Naive thymus-derived CD8-positive, alpha-beta T cell (primary cell): Measurements from ENCODE around the gene KIAA0930. TPM values are rescaled to one million over a fixed set of nuclear protein-coding genes. Genes with fewer than 3 reads are reported as not detected.

ENCODE experiments used
- ATAC-seq, 2 donors: fragments of 150-1000 bp; cut with Tn5 transposase in 1 of 2; sonication (Bioruptor Pico), chemical (Tn5 transposase) in 1 of 2; 1 replicate in 1 of 2; 2 replicates in 1 of 2; pipeline ENCODE4 v1.10.0; 2021; ENCODE audit warnings: mild to moderate bottlenecking in 2 of 2, moderate library complexity in 2 of 2
- POLR2A ChIA-PET: fragments of 350-600 bp; sonication (Branson Sonifier 250); formaldehyde crosslinking; loops from one replicate; lab custom pipeline; 2021; ENCODE audit warnings: antibody characterized with exemption; lab: Charles Lee
- DNase-seq, 10 donors: peaks; one replicate each; pipeline versions ENCODE4 v3.0.0 to v3.0.0-alpha.2; 2020 to 2022
- H3K27ac Mint-ChIP-seq, 10 donors: one replicate each; pipeline ENCODE4 v1.8.0; 2020 to 2022; ENCODE audit warnings: mild to moderate bottlenecking in 10 of 10, mixed read lengths in 10 of 10, moderate library complexity in 4 of 10, inconsistent platforms in 1 of 10
- H3K27me3 Mint-ChIP-seq, 5 donors: one replicate each; pipeline ENCODE4 v1.8.0; 2021 to 2022; ENCODE audit warnings: mixed read lengths in 5 of 5
- H3K36me3 Mint-ChIP-seq, 3 donors: one replicate each; pipeline ENCODE4 v1.8.0; 2020 to 2022; ENCODE audit warnings: mixed read lengths in 3 of 3, mild to moderate bottlenecking in 2 of 3, inconsistent platforms in 1 of 3
- H3K4me1 Mint-ChIP-seq, 4 donors: one replicate each; pipeline ENCODE4 v1.8.0; 2021 to 2022; ENCODE audit warnings: mixed read lengths in 4 of 4
- H3K4me3 Mint-ChIP-seq, 10 donors: one replicate each; pipeline ENCODE4 v1.8.0; 2020 to 2022; ENCODE audit warnings: mild to moderate bottlenecking in 10 of 10, mixed read lengths in 10 of 10, moderate library complexity in 6 of 10, inconsistent platforms in 1 of 10
- H3K9me3 Mint-ChIP-seq, 9 donors: one replicate each; pipeline ENCODE4 v1.8.0; 2020 to 2022; ENCODE audit warnings: mixed read lengths in 9 of 9, mild to moderate bottlenecking in 3 of 9, inconsistent platforms in 1 of 9, moderate library complexity in 1 of 9
- polyA plus RNA-seq, 3 donors: library from polyadenylated mRNA; unstranded; fragments of 300-500 nt; fragmentation: Illumina TruSeq; gene quantifications; one replicate each; pipeline ENCODE4 v1.2.3, GENCODE V29; 2021
- total RNA-seq, 8 experiments: library from RNA in 2 of 8; stranded (reverse) in 2 of 8; gene quantifications; one replicate each; pipeline ENCODE4 v1.2.3 and lab custom pipeline; 2021 to 2026

KIAA0930 gene
- total and polyA plus RNA-seq, 5 experiments from 2014 or later: 0.87 to 29.1 (median 2.9) TPM

GRCh38 chr22:45242778-45243191, 2.1 kb upstream of the KIAA0930 start:
- no peaks in the 10 kb centered on the region for H3K27me3 Mint-ChIP-seq
- ATAC-seq (no peak), DNase-seq (no peak)
- no peaks in the 10 kb centered on the region for H3K9me3 Mint-ChIP-seq
- POLR2A ChIA-PET: interaction anchor here (0.6 to 2.2 kb wide), 2 partner anchors 68 to 79 kb away, joined by 3 to 7 read pairs; partner anchors contain the start of gene NUP50
- H3K27ac Mint-ChIP-seq: peak overlapping the region in 7 of 10 donors; percentile 40 to 95 (median 91)
- peaks cover 16 to 68% (median 48%) of the 10 kb centered on the region in 4 donors for H3K4me1 Mint-ChIP-seq
- H3K4me3 Mint-ChIP-seq: peak overlapping the region in 4 of 10 donors; percentile 39 to 90 (median 46)
- H3K36me3 Mint-ChIP-seq: peaks cover 0 to 5% (median 0%) of the 10 kb centered on the region in 3 donors

- ATAC-seq (peak; percentile 40 to 58), DNase-seq (peak in 8 of 10 donors; percentile 12 to 69 (median 36))
- Mint-ChIP-seq H3K27me3 (no peaks in the 10 kb centered on the region), H3K4me1 (peaks cover 19 to 73% (median 52%) of the 10 kb centered on the region in 4 donors), H3K4me3 (peak overlapping the region; percentile 86 to 98 (median 92)), H3K36me3 (peaks cover 0 to 9% (median 4%) of the 10 kb centered on the region in 3 donors), H3K27ac (peak overlapping the region; percentile 75 to 97 (median 90)), H3K9me3 (no peaks in the 10 kb centered on the region)
- POLR2A ChIA-PET: no interaction called here
Measured at GRCh38 chr22:45240104-45240809, 437 bp downstream of the KIAA0930 start.

- ATAC-seq (no peak), DNase-seq (no peak)
- no peaks in the 10 kb centered on the region for H3K9me3 Mint-ChIP-seq
- peaks cover 19 to 73% (median 53%) of the 10 kb centered on the region in 4 donors for H3K4me1 Mint-ChIP-seq
- H3K27me3 Mint-ChIP-seq: no peaks in the 10 kb centered on the region
- H3K4me3 Mint-ChIP-seq: peak overlapping the region; percentile 86 to 98 (median 92)
- peaks cover 0 to 9% (median 4%) of the 10 kb centered on the region in 3 donors for H3K36me3 Mint-ChIP-seq
- POLR2A ChIA-PET: interaction anchor here (0.6 kb wide), 1 partner anchor 75 kb away, joined by 3 read pairs; no protein-coding TSS in a partner anchor
- peak overlapping the region in 8 of 10 donors; percentile 27 to 97 (median 90) for H3K27ac Mint-ChIP-seq
Measured at GRCh38 chr22:45239681-45240051, 1.0 kb downstream of the KIAA0930 start.

GRCh38 chr22:45238957-45239680, 1.6 kb downstream of the KIAA0930 start:
- H3K36me3 Mint-ChIP-seq: peaks cover 0 to 9% (median 4%) of the 10 kb centered on the region in 3 donors
- H3K27ac Mint-ChIP-seq: peak overlapping the region in 8 of 10 donors; percentile 24 to 97 (median 82)
- no peaks in the 10 kb centered on the region for H3K27me3 Mint-ChIP-seq
- peaks cover 21 to 78% (median 56%) of the 10 kb centered on the region in 4 donors for H3K4me1 Mint-ChIP-seq
- DNase-seq (no peak), ATAC-seq (no peak)
- no peaks in the 10 kb centered on the region for H3K9me3 Mint-ChIP-seq
- POLR2A ChIA-PET: interaction anchor here (0.6 kb wide), 1 partner anchor 74 kb away, joined by 3 read pairs; no protein-coding TSS in a partner anchor
- H3K4me3 Mint-ChIP-seq: peak overlapping the region; percentile 86 to 98 (median 92)

GRCh38 chr22:45238076-45238956, 2.4 kb downstream of the KIAA0930 start:
- ATAC-seq (no peak), DNase-seq (no peak)
- peaks cover 0 to 9% (median 4%) of the 10 kb centered on the region in 3 donors for H3K36me3 Mint-ChIP-seq
- peaks cover 21 to 84% (median 60%) of the 10 kb centered on the region in 4 donors for H3K4me1 Mint-ChIP-seq
- H3K4me3 Mint-ChIP-seq: peak overlapping the region; percentile 33 to 94 (median 73)
- H3K27ac Mint-ChIP-seq: peak overlapping the region in 7 of 10 donors; percentile 24 to 75 (median 52)
- POLR2A ChIA-PET: no interaction called here
- no peaks in the 10 kb centered on the region for H3K27me3 Mint-ChIP-seq
- no peaks in the 10 kb centered on the region for H3K9me3 Mint-ChIP-seq

- DNase-seq: no peak
- peak overlapping the region in 4 of 10 donors; percentile 4 to 39 (median 22) for H3K4me3 Mint-ChIP-seq
- ATAC-seq: no peak
Measured at GRCh38 chr22:45237065-45237990, 3.4 kb downstream of the KIAA0930 start.

GRCh38 chr22:45235851-45236342, 4.8 kb downstream of the KIAA0930 start:
- Mint-ChIP-seq H3K27ac (peak overlapping the region in 5 of 10 donors; percentile 15 to 87 (median 78)), H3K4me3 (peak overlapping the region in 8 of 10 donors; percentile 5 to 72 (median 60)), H3K36me3 (peaks cover 0 to 11% (median 4%) of the 10 kb centered on the region in 3 donors), H3K9me3 (no peaks in the 10 kb centered on the region), H3K27me3 (no peaks in the 10 kb centered on the region), H3K4me1 (peaks cover 19 to 82% (median 61%) of the 10 kb centered on the region in 4 donors)
- POLR2A ChIA-PET: interaction anchor here (1.3 kb wide), 1 partner anchor 72 kb away, joined by 4 read pairs; the partner anchor contains the start of gene NUP50
- ATAC-seq (no peak), DNase-seq (no peak)

More at GRCh38 chr22:45237065-45237990, 3.4 kb downstream of the KIAA0930 start:
- POLR2A ChIA-PET: interaction anchor here (1.3 kb wide), 1 partner anchor 74 kb away, joined by 4 read pairs; the partner anchor contains the start of gene NUP50
- H3K4me1 Mint-ChIP-seq: peaks cover 23 to 84% (median 66%) of the 10 kb centered on the region in 4 donors
- peaks cover 0 to 11% (median 4%) of the 10 kb centered on the region in 3 donors for H3K36me3 Mint-ChIP-seq
- H3K27ac Mint-ChIP-seq: peak overlapping the region in 2 of 10 donors; percentile 26 to 43
- no peaks in the 10 kb centered on the region for H3K27me3 Mint-ChIP-seq
- H3K9me3 Mint-ChIP-seq: no peaks in the 10 kb centered on the region

- POLR2A ChIA-PET: interaction anchor here (1.1 kb wide), 1 partner anchor 71 kb away, joined by 3 read pairs; the partner anchor contains the start of gene NUP50
- peaks cover 19 to 82% (median 59%) of the 10 kb centered on the region in 4 donors for H3K4me1 Mint-ChIP-seq
Measured at GRCh38 chr22:45235101-45235777, 5.5 kb downstream of the KIAA0930 start.

GRCh38 chr22:45233827-45234226, 6.9 kb downstream of the KIAA0930 start:
- H3K36me3 Mint-ChIP-seq: peaks cover 0 to 11% (median 4%) of the 10 kb centered on the region in 3 donors
- no peaks in the 10 kb centered on the region for H3K27me3 Mint-ChIP-seq
- H3K27ac Mint-ChIP-seq: peak overlapping the region in 2 of 10 donors; percentile 55 to 59
- H3K4me1 Mint-ChIP-seq: peaks cover 16 to 79% (median 48%) of the 10 kb centered on the region in 4 donors
- H3K4me3 Mint-ChIP-seq: peak overlapping the region in 1 of 10 donors; percentile 41
- H3K9me3 Mint-ChIP-seq: no peaks in the 10 kb centered on the region
- DNase-seq (no peak), ATAC-seq (no peak)
- POLR2A ChIA-PET: interaction anchor here (0.6 kb wide), 1 partner anchor 750 kb away, joined by 3 read pairs; no protein-coding TSS in a partner anchor

More at GRCh38 chr22:45235101-45235777, 5.5 kb downstream of the KIAA0930 start:
- H3K36me3 Mint-ChIP-seq: peaks cover 0 to 11% (median 4%) of the 10 kb centered on the region in 3 donors
- peak overlapping the region in 7 of 10 donors; percentile 15 to 87 (median 73) for H3K27ac Mint-ChIP-seq
- no peaks in the 10 kb centered on the region for H3K9me3 Mint-ChIP-seq
- no peaks in the 10 kb centered on the region for H3K27me3 Mint-ChIP-seq
- H3K4me3 Mint-ChIP-seq: peak overlapping the region in 9 of 10 donors; percentile 6 to 72 (median 56)
- ATAC-seq (peak; percentile 68 to 73), DNase-seq (peak in 4 of 10 donors; percentile 10 to 71 (median 35))

- H3K4me3 Mint-ChIP-seq: peak overlapping the region in 1 of 10 donors; percentile 41
- no peak for DNase-seq
- H3K27me3 Mint-ChIP-seq: no peaks in the 10 kb centered on the region
- POLR2A ChIA-PET: interaction anchor here (0.6 kb wide), 1 partner anchor 749 kb away, joined by 3 read pairs; no protein-coding TSS in a partner anchor
- H3K9me3 Mint-ChIP-seq: no peaks in the 10 kb centered on the region
- peaks cover 16 to 76% (median 45%) of the 10 kb centered on the region in 4 donors for H3K4me1 Mint-ChIP-seq
- ATAC-seq: no peak
- peaks cover 0 to 9% (median 4%) of the 10 kb centered on the region in 3 donors for H3K36me3 Mint-ChIP-seq
- peak overlapping the region in 1 of 10 donors; percentile 50 for H3K27ac Mint-ChIP-seq
Measured at GRCh38 chr22:45233386-45233785, 7.3 kb downstream of the KIAA0930 start.
